ENCODE measurements around the gene ADAMTSL3.
"Not testable (repeated sequence)": the region's sequence is repeated elsewhere in the genome, so short reads cannot be mapped to it uniquely, and the experiment has no call there.

The ADAMTSL3 gene

GRCh38 chr15:83656943-83657528 lies 3.1 kb downstream of the ADAMTSL3 start:
- no peak for DNase-seq

GRCh38 chr15:83657549-83657948 lies 3.6 kb downstream of the ADAMTSL3 start:
- DNase-seq: no peak

- no peak for DNase-seq
Observed at GRCh38 chr15:83658430-83659416, 4.8 kb downstream of the ADAMTSL3 start.

GRCh38 chr15:83659417-83659812 lies 5.5 kb downstream of the ADAMTSL3 start:
- DNase-seq: no peak

GRCh38 chr15:83665480-83665879 lies 11.6 kb downstream of the ADAMTSL3 start:
- no peak for DNase-seq

- no peak for DNase-seq
Observed at GRCh38 chr15:83670672-83671229, 16.8 kb downstream of the ADAMTSL3 start.

GRCh38 chr15:83671603-83672002 lies 17.7 kb downstream of the ADAMTSL3 start:
- no peak for DNase-seq

GRCh38 chr15:83673385-83673784 lies 19.5 kb downstream of the ADAMTSL3 start:
- no peak for DNase-seq

- DNase-seq: no peak
Observed at GRCh38 chr15:83682476-83683088, 28.7 kb downstream of the ADAMTSL3 start.

GRCh38 chr15:83685916-83686332 lies 32.0 kb downstream of the ADAMTSL3 start:
- DNase-seq: no peak

- no peak for DNase-seq
Observed at GRCh38 chr15:83688201-83688600, 34.3 kb downstream of the ADAMTSL3 start.

GRCh38 chr15:83690676-83691075 lies 36.8 kb downstream of the ADAMTSL3 start:
- no peak for DNase-seq

GRCh38 chr15:83692746-83693581 lies 39.0 kb downstream of the ADAMTSL3 start:
- DNase-seq: no peak

- DNase-seq: no peak
Observed at GRCh38 chr15:83694015-83694414, 40.1 kb downstream of the ADAMTSL3 start.

GRCh38 chr15:83694536-83694935 lies 40.6 kb downstream of the ADAMTSL3 start:
- DNase-seq: no peak

- no peak for DNase-seq
Observed at GRCh38 chr15:83695246-83695645, 41.3 kb downstream of the ADAMTSL3 start.

GRCh38 chr15:83695901-83696425 lies 42.0 kb downstream of the ADAMTSL3 start:
- DNase-seq: peak; percentile 67

GRCh38 chr15:83697716-83698115 lies 43.8 kb downstream of the ADAMTSL3 start:
- no peak for DNase-seq

GRCh38 chr15:83698294-83698693 lies 44.4 kb downstream of the ADAMTSL3 start:
- no peak for DNase-seq

GRCh38 chr15:83699028-83699427 lies 45.1 kb downstream of the ADAMTSL3 start:
- peak; percentile 39 for DNase-seq

GRCh38 chr15:83700082-83700481 lies 46.2 kb downstream of the ADAMTSL3 start:
- DNase-seq: no peak

GRCh38 chr15:83702314-83702713 lies 48.4 kb downstream of the ADAMTSL3 start:
- not testable (repeated sequence) for DNase-seq
